ENCODE results near the gene PTBP1.

PTBP1 gene

GRCh38 chr19:855142-855541 is 57.9 kb downstream of the PTBP1 start:
- H3K27ac ChIP-seq (ENCODE audit: insufficient read depth, low read length, poor library complexity, severe bottlenecking): no peak overlapping the region
- no peak overlapping the region for H3K4me3 ChIP-seq (ENCODE audit: insufficient read depth, low read depth, low read length, poor library complexity, severe bottlenecking)
- DNase-seq: no peak
- H3K9me3 ChIP-seq (ENCODE audit: control insufficient read depth, low read length): no peaks in the 10 kb centered on the region
- no peaks in the 10 kb centered on the region for H3K36me3 ChIP-seq (ENCODE audit: control insufficient read depth, insufficient read depth, low read length)
- H3K27me3 ChIP-seq (replicated peaks; ENCODE audit: control insufficient read depth, insufficient read depth, low read length, poor library complexity, severe bottlenecking): peaks cover 19% of the 10 kb centered on the region
- no peaks in the 10 kb centered on the region for H3K4me1 ChIP-seq (ENCODE audit: control insufficient read depth, insufficient read depth, low read length, poor library complexity, severe bottlenecking)

DNA sequence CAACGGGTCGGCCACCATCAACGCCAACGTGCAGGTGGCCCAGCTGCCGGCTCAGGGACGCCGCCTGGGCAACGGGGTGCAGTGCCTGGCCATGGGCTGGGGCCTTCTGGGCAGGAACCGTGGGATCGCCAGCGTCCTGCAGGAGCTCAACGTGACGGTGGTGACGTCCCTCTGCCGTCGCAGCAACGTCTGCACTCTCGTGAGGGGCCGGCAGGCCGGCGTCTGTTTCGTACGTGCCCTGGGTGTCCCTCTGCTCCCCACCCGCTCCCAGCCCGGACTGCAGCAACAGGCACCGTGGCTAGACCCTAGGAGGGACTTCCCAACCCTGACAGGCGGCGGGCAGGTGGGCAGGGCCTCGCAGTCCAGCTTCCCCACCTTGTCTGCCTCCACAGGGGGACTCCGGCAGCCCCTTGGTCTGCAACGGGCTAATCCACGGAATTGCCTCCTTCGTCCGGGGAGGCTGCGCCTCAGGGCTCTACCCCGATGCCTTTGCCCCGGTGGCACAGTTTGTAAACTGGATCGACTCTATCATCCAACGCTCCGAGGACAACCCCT is 58.4 kb downstream of the PTBP1 start:
- H3K27me3 ChIP-seq (replicated peaks; ENCODE audit: control insufficient read depth, insufficient read depth, low read length, poor library complexity, severe bottlenecking): peaks cover 15% of the 10 kb centered on the region
- no peak for DNase-seq
- no peak overlapping the region for H3K4me3 ChIP-seq (ENCODE audit: insufficient read depth, low read depth, low read length, poor library complexity, severe bottlenecking)
- peaks cover 3% of the 10 kb centered on the region for H3K4me1 ChIP-seq (ENCODE audit: control insufficient read depth, insufficient read depth, low read length, poor library complexity, severe bottlenecking)
- no peak overlapping the region for H3K27ac ChIP-seq (ENCODE audit: insufficient read depth, low read length, poor library complexity, severe bottlenecking)
- no peaks in the 10 kb centered on the region for H3K36me3 ChIP-seq (ENCODE audit: control insufficient read depth, insufficient read depth, low read length)
- no peaks in the 10 kb centered on the region for H3K9me3 ChIP-seq (ENCODE audit: control insufficient read depth, low read length)

DNA sequence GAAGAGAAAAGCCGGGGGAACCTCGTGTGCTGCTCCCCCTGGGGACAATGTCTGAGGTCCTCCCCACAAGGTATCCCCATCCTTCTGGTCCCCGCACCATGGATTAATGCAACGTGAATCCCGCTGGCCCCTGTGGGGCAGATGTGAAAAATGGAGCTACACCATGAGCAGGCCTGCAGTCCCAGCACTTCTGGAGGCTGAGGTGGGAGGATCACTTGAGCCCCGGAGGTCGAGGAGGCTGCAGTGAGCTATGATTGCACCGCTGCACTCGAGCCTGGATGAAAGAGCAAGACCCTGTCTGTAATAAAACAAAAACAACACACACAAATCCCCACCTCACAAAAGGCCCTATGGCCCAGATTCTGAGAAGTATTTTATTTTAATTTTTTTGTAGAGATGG is 61.0 kb downstream of the PTBP1 start:
- H3K9me3 ChIP-seq (ENCODE audit: control insufficient read depth, low read length): no peaks in the 10 kb centered on the region
- peaks cover 8% of the 10 kb centered on the region for H3K27me3 ChIP-seq (replicated peaks; ENCODE audit: control insufficient read depth, insufficient read depth, low read length, poor library complexity, severe bottlenecking)
- no peak overlapping the region for H3K27ac ChIP-seq (ENCODE audit: insufficient read depth, low read length, poor library complexity, severe bottlenecking)
- H3K4me1 ChIP-seq (ENCODE audit: control insufficient read depth, insufficient read depth, low read length, poor library complexity, severe bottlenecking): peaks cover 18% of the 10 kb centered on the region
- H3K4me3 ChIP-seq (ENCODE audit: insufficient read depth, low read depth, low read length, poor library complexity, severe bottlenecking): no peak overlapping the region
- no peak for DNase-seq
- H3K36me3 ChIP-seq (ENCODE audit: control insufficient read depth, insufficient read depth, low read length): no peaks in the 10 kb centered on the region

- Histone ChIP-seq H3K9me3 (ENCODE audit: control insufficient read depth, low read length) (no peaks in the 10 kb centered on the region), H3K27ac (ENCODE audit: insufficient read depth, low read length, poor library complexity, severe bottlenecking) (no peak within 1 kb of the TSS), H3K4me3 (ENCODE audit: insufficient read depth, low read depth, low read length, poor library complexity, severe bottlenecking) (peak within 1 kb of the TSS; percentile 40), H3K27me3 (replicated peaks; ENCODE audit: control insufficient read depth, insufficient read depth, low read length, poor library complexity, severe bottlenecking) (peaks cover 8% of the 10 kb centered on the region), H3K4me1 (ENCODE audit: control insufficient read depth, insufficient read depth, low read length, poor library complexity, severe bottlenecking) (peaks cover 21% of the 10 kb centered on the region), H3K36me3 (ENCODE audit: control insufficient read depth, insufficient read depth, low read length) (no peaks in the 10 kb centered on the region)
- no peak for DNase-seq
These were observed 61.9 kb downstream of the PTBP1 start, which contains the start of gene CFD for GRCh38 chr19:858868-859843. Gene CFD (plus strand): TSS chr19:859664. CDS start chr19:859690, 26 bp downstream.

DNA sequence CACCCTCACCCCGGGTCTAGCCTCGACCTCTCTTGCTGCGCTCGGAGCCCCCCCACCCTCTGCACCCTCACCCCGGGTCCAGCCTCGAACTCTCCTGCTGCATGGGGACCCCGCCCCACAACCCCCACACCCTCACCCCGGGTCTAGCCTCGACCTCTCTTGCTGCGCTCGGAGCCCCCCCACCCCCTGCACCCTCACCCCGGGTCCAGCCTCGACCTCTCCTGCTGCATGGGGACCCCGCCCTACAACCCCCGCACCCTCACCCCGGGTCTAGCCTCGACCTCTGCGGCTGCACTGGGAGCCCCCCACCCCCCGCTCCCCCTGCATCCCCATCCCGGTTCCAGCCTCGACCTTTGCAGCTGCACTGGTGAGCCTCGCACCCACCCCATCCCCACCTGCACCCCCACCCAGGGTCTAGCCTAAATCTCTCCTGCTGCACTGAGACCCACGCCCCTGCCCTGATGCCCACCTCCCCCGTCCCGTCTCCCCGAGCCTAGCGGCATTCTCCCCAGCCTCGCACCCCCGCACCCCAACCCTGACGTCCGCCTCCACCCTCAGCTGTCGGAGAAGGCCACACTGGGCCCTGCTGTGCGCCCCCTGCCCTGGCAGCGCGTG is 64.0 kb downstream of the PTBP1 start:
- Histone ChIP-seq H3K4me3 (ENCODE audit: insufficient read depth, low read depth, low read length, poor library complexity, severe bottlenecking) (no peak overlapping the region), H3K4me1 (ENCODE audit: control insufficient read depth, insufficient read depth, low read length, poor library complexity, severe bottlenecking) (peaks cover 22% of the 10 kb centered on the region), H3K36me3 (ENCODE audit: control insufficient read depth, insufficient read depth, low read length) (no peaks in the 10 kb centered on the region), H3K9me3 (ENCODE audit: control insufficient read depth, low read length) (no peaks in the 10 kb centered on the region), H3K27me3 (replicated peaks; ENCODE audit: control insufficient read depth, insufficient read depth, low read length, poor library complexity, severe bottlenecking) (peaks cover 8% of the 10 kb centered on the region), H3K27ac (ENCODE audit: insufficient read depth, low read length, poor library complexity, severe bottlenecking) (no peak overlapping the region)
- DNase-seq: no peak

Measured in effector memory CD4-positive, alpha-beta T cell (primary cell).